WTC11 (cell line): ENCODE data around the gene PTPRN2.

ENCODE experiments used
- CREB1 ChIP-seq: sonication (generic); formaldehyde crosslinking; IDR thresholded peaks from 2 replicates; pipeline ENCODE4 v1.8.0; 2023; ENCODE audit warnings: mild to moderate bottlenecking, missing genetic modification reagents
- FOXJ3 ChIP-seq: sonication (generic); formaldehyde crosslinking; IDR thresholded peaks from 2 replicates; pipeline ENCODE4 v1.9.0; 2021; ENCODE audit warnings: missing genetic modification reagents, mild to moderate bottlenecking, borderline replicate concordance
- HMGXB4 ChIP-seq: sonication (generic); formaldehyde crosslinking; IDR thresholded peaks from 2 replicates; pipeline ENCODE4 v1.8.1; 2023; ENCODE audit warnings: mild to moderate bottlenecking, moderate library complexity, missing genetic modification reagents
- JUN ChIP-seq: sonication (generic); formaldehyde crosslinking; IDR thresholded peaks from 2 replicates; pipeline ENCODE4 v1.8.0; 2023; ENCODE audit warnings: mild to moderate bottlenecking, missing genetic modification reagents
- PRDM15 ChIP-seq: sonication (generic); formaldehyde crosslinking; IDR thresholded peaks from 2 replicates; pipeline ENCODE4 v1.8.0; 2022; ENCODE audit warnings: missing genetic modification reagents
- SMAD3 ChIP-seq: sonication (generic); formaldehyde crosslinking; IDR thresholded peaks from 2 replicates; pipeline ENCODE4 v1.8.0; 2022; ENCODE audit warnings: missing genetic modification reagents, mild to moderate bottlenecking, borderline replicate concordance
- SP1 ChIP-seq: sonication (generic); formaldehyde crosslinking; conservative IDR thresholded peaks from 2 replicates; pipeline ENCODE4 v1.8.1; 2022; ENCODE audit warnings: missing genetic modification reagents
- TCF7 ChIP-seq: sonication (generic); formaldehyde crosslinking; IDR thresholded peaks from 2 replicates; pipeline ENCODE4 v1.8.0; 2022; ENCODE audit warnings: mild to moderate bottlenecking, low read depth, missing genetic modification reagents, moderate library complexity
- TF ChIP-seq, protein P1 (sequence below): fragments of 200-600 bp; IDR thresholded peaks from 2 replicates; pipeline ENCODE4 v1.8.0; 2022; ENCODE audit warnings: antibody characterized with exemption

DNA sequence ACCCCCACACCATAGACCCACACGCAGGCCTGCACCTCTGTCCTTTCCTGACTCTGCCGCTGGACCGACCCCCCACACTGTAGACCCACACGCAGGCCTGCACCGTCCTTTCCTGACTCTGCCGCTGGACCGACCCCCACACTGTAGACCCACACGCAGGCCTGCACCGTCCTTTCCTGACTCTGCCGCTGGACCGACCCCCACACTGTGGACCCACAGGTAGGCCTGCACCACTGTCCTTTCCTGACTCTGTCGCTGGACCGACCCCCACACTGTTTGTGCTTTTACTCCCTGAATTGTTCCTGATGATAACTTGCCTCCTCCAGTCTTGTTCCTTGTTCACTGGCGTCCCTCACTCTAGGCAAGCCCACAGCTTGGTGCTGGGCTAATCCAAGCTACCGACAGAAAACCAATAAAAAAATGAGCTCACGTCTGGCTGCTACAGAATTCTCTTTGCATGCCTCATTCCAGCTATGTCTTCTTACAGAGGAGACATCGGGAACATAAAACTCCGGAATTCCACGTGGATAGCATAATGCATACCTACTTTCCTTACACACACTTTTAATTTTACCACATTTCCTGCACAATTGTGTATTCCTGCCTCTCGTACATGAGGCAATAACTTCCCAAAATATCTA, 494.3 kb downstream of the PTPRN2 start:
- TF ChIP-seq SP1 (CRISPR knock-in tag) (no peak), JUN (CRISPR knock-in tag) (no peak), SMAD3 (CRISPR knock-in tag) (no peak), PRDM15 (CRISPR knock-in tag) (no peak), CREB1 (CRISPR knock-in tag) (no peak), FOXJ3 (CRISPR knock-in tag) (no peak), TCF7 (CRISPR knock-in tag) (no peak), HMGXB4 (CRISPR knock-in tag) (no peak)
- TF ChIP-seq, protein P1, sequence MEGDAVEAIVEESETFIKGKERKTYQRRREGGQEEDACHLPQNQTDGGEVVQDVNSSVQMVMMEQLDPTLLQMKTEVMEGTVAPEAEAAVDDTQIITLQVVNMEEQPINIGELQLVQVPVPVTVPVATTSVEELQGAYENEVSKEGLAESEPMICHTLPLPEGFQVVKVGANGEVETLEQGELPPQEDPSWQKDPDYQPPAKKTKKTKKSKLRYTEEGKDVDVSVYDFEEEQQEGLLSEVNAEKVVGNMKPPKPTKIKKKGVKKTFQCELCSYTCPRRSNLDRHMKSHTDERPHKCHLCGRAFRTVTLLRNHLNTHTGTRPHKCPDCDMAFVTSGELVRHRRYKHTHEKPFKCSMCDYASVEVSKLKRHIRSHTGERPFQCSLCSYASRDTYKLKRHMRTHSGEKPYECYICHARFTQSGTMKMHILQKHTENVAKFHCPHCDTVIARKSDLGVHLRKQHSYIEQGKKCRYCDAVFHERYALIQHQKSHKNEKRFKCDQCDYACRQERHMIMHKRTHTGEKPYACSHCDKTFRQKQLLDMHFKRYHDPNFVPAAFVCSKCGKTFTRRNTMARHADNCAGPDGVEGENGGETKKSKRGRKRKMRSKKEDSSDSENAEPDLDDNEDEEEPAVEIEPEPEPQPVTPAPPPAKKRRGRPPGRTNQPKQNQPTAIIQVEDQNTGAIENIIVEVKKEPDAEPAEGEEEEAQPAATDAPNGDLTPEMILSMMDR, result no peak
